Neural cell (in vitro differentiated cells): ENCODE data around the gene SMAD1. TPM values are rescaled to one million over a fixed set of nuclear protein-coding genes. Genes with fewer than 3 reads are reported as not detected.

Experiments
- H2AFZ ChIP-seq: fragments of 200-600, 300-800 bp; sonication (generic), shearing (Covaris generic); 2 replicates; pipeline ENCODE4 v1.6.0; 2014; ENCODE audit warnings: low read depth, mild to moderate bottlenecking, antibody characterized with exemption, low read length, moderate library complexity
- H3F3A ChIP-seq: fragments of 200-600 bp; shearing (Covaris generic); 2 replicates; pipeline ENCODE4 v1.6.1; 2016; ENCODE audit warnings: mild to moderate bottlenecking, moderate library complexity, mixed read lengths, antibody characterized with exemption, low read length; ENCODE audit not compliant: insufficient read depth, poor library complexity, severe bottlenecking
- H3K27ac ChIP-seq: fragments of 200-600, 300-800 bp; sonication (generic), shearing (Covaris generic); 2 replicates; pipeline ENCODE4 v1.5.1; 2014; ENCODE audit warnings: mild to moderate bottlenecking, low read length, moderate library complexity
- H3K27me3 ChIP-seq: fragments of 300-800, 200-600 bp; sonication (generic), shearing (Covaris generic); 2 replicates; pipeline ENCODE4 v1.6.0; 2014; ENCODE audit warnings: mild to moderate bottlenecking, low read depth, low read length, moderate library complexity; ENCODE audit not compliant: insufficient read depth
- H3K36me3 ChIP-seq: fragments of 300-800, 200-600 bp; sonication (generic), shearing (Covaris generic); 2 replicates; pipeline ENCODE4 v1.5.1; 2014; ENCODE audit warnings: mild to moderate bottlenecking, antibody characterized with exemption, low read length, moderate library complexity; ENCODE audit not compliant: insufficient read depth
- H3K4me2 ChIP-seq: fragments of 300-800, 200-600 bp; sonication (generic), shearing (Covaris generic); 2 replicates; pipeline ENCODE4 v1.6.0; 2014; ENCODE audit warnings: mild to moderate bottlenecking, low read length
- H3K4me3 ChIP-seq: fragments of 300-800, 200-600 bp; sonication (generic), shearing (Covaris generic); 2 replicates; pipeline ENCODE4 v1.5.1; 2014; ENCODE audit warnings: mild to moderate bottlenecking, low read length, moderate library complexity
- H3K79me2 ChIP-seq: fragments of 200-600 bp; shearing (Covaris generic); replicated peaks from 2 replicates; pipeline ENCODE4 v1.6.0; 2014; ENCODE audit warnings: mild to moderate bottlenecking, low read length, moderate library complexity; ENCODE audit not compliant: insufficient read depth
- H3K9ac ChIP-seq: fragments of 300-800, 200-600 bp; sonication (generic), shearing (Covaris generic); 2 replicates; pipeline ENCODE4 v1.6.1; 2016; ENCODE audit warnings: mild to moderate bottlenecking, low read length, mixed read lengths
- H3K9me2 ChIP-seq: fragments of 200-600 bp; shearing (Covaris generic); 2 replicates; pipeline ENCODE4 v1.6.1; 2016; ENCODE audit warnings: mild to moderate bottlenecking, low read length, mixed read lengths; ENCODE audit not compliant: insufficient read depth
- H3K9me3 ChIP-seq: fragments of 200-600, 300-800 bp; sonication (generic), shearing (Covaris generic); 2 replicates; pipeline ENCODE4 v1.6.1; 2016; ENCODE audit warnings: mild to moderate bottlenecking, mixed run types, low read length, moderate library complexity, mixed read lengths
- H4K20me1 ChIP-seq: fragments of 200-600 bp; shearing (Covaris generic); 2 replicates; pipeline ENCODE4 v1.6.1; 2016; ENCODE audit warnings: mild to moderate bottlenecking, mixed run types; ENCODE audit not compliant: insufficient read depth
- EP300 ChIP-seq: fragments of 450-650 bp; conservative IDR thresholded peaks from 2 replicates; pipeline ENCODE4 v1.6.1; 2014; ENCODE audit warnings: antibody characterized with exemption, mild to moderate bottlenecking, moderate library complexity; ENCODE audit not compliant: poor library complexity, severe bottlenecking
- EZH2 ChIP-seq: fragments of 200-600, 300-800 bp; shearing (Covaris generic), sonication (generic); IDR thresholded peaks from 2 replicates; pipeline ENCODE4 v1.6.1; 2014; ENCODE audit warnings: antibody characterized with exemption, low read length, borderline replicate concordance, mild to moderate bottlenecking; ENCODE audit not compliant: insufficient read depth, poor library complexity, severe bottlenecking
- MXI1 ChIP-seq: fragments of 450-650 bp; conservative IDR thresholded peaks from 2 replicates; pipeline ENCODE4 v1.6.1; 2014; ENCODE audit warnings: antibody characterized with exemption, mild to moderate bottlenecking; ENCODE audit not compliant: poor library complexity, severe bottlenecking
- POLR2AphosphoS5 ChIP-seq: IDR thresholded peaks from 2 replicates; pipeline ENCODE4 v1.6.1; 2012
- RAD21 ChIP-seq: fragments of 450-650 bp; conservative IDR thresholded peaks from 2 replicates; pipeline ENCODE4 v1.6.1; 2014; ENCODE audit warnings: antibody characterized with exemption, mild to moderate bottlenecking, moderate library complexity
- SMC3 ChIP-seq: fragments of 450-650 bp; conservative IDR thresholded peaks from 2 replicates; pipeline ENCODE4 v1.6.1; 2014; ENCODE audit warnings: antibody characterized with exemption, mild to moderate bottlenecking, moderate library complexity; ENCODE audit not compliant: poor library complexity
- TAF1 ChIP-seq: IDR thresholded peaks from 2 replicates; pipeline ENCODE4 v1.6.1; 2012; ENCODE audit warnings: low read depth
- polyA plus RNA-seq: library from polyadenylated mRNA; depleted of rRNA; stranded (reverse); fragments of >200 nt; gene quantifications from 2 replicates; pipeline ENCODE4 v1.2.3, GENCODE V29; 2014
- TF ChIP-seq, protein P1 (sequence below): fragments of 450-650 bp; IDR thresholded peaks from 2 replicates; pipeline ENCODE4 v1.5.1; 2014; ENCODE audit warnings: antibody characterized with exemption, mild to moderate bottlenecking, moderate library complexity; ENCODE audit not compliant: poor library complexity, severe bottlenecking
- TF ChIP-seq, protein P2 (sequence below): IDR thresholded peaks from 2 replicates; pipeline ENCODE4 v1.6.1; 2012; ENCODE audit warnings: borderline replicate concordance

Gene SMAD1
- polyA plus RNA-seq, 1 donor from 2014 or later, result 31.7 TPM

DNA sequence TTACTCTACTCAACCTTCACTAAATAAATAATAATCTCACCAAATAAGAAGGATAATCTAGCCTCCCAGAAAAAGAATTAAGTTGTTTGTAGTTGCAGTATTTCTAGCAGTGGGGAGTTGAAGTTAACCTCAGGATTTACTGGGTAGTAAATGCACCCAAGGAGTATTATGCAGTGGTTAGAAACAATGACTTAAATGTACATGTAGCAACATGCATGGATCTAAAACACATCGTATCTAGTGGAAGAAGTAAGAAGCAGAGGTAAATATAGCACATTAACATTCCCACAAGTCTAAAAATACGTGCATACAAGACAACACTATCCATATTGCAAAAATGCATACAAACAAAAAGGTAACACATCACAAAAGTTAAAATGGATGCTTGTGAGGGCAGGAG lies 44.2 kb upstream of the SMAD1 start:
- no peaks in the 10 kb centered on the region for H3K9me2 ChIP-seq
- no peak overlapping the region for H3K4me2 ChIP-seq
- H4K20me1 ChIP-seq, result no peaks in the 10 kb centered on the region
- H3K79me2 ChIP-seq, result no peaks in the 10 kb centered on the region
- no peak overlapping the region for H3K27ac ChIP-seq
- TF ChIP-seq SMC3 (no peak), RAD21 (no peak), POLR2AphosphoS5 (no peak), EP300 (no peak), MXI1 (no peak), EZH2 (no peak), TAF1 (no peak)
- TF ChIP-seq, protein P1, sequence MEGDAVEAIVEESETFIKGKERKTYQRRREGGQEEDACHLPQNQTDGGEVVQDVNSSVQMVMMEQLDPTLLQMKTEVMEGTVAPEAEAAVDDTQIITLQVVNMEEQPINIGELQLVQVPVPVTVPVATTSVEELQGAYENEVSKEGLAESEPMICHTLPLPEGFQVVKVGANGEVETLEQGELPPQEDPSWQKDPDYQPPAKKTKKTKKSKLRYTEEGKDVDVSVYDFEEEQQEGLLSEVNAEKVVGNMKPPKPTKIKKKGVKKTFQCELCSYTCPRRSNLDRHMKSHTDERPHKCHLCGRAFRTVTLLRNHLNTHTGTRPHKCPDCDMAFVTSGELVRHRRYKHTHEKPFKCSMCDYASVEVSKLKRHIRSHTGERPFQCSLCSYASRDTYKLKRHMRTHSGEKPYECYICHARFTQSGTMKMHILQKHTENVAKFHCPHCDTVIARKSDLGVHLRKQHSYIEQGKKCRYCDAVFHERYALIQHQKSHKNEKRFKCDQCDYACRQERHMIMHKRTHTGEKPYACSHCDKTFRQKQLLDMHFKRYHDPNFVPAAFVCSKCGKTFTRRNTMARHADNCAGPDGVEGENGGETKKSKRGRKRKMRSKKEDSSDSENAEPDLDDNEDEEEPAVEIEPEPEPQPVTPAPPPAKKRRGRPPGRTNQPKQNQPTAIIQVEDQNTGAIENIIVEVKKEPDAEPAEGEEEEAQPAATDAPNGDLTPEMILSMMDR, result no peak
- TF ChIP-seq, protein P2, sequence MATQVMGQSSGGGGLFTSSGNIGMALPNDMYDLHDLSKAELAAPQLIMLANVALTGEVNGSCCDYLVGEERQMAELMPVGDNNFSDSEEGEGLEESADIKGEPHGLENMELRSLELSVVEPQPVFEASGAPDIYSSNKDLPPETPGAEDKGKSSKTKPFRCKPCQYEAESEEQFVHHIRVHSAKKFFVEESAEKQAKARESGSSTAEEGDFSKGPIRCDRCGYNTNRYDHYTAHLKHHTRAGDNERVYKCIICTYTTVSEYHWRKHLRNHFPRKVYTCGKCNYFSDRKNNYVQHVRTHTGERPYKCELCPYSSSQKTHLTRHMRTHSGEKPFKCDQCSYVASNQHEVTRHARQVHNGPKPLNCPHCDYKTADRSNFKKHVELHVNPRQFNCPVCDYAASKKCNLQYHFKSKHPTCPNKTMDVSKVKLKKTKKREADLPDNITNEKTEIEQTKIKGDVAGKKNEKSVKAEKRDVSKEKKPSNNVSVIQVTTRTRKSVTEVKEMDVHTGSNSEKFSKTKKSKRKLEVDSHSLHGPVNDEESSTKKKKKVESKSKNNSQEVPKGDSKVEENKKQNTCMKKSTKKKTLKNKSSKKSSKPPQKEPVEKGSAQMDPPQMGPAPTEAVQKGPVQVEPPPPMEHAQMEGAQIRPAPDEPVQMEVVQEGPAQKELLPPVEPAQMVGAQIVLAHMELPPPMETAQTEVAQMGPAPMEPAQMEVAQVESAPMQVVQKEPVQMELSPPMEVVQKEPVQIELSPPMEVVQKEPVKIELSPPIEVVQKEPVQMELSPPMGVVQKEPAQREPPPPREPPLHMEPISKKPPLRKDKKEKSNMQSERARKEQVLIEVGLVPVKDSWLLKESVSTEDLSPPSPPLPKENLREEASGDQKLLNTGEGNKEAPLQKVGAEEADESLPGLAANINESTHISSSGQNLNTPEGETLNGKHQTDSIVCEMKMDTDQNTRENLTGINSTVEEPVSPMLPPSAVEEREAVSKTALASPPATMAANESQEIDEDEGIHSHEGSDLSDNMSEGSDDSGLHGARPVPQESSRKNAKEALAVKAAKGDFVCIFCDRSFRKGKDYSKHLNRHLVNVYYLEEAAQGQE, result no peak
- H3K27me3 ChIP-seq, result no peaks in the 10 kb centered on the region
- H3K4me3 ChIP-seq, result no peak overlapping the region
- no peaks in the 10 kb centered on the region for H3K9me3 ChIP-seq
- no peaks in the 10 kb centered on the region for H3K36me3 ChIP-seq
- H3F3A ChIP-seq, result no peaks in the 10 kb centered on the region
- no peak overlapping the region for H2AFZ ChIP-seq
- no peak overlapping the region for H3K9ac ChIP-seq

DNA sequence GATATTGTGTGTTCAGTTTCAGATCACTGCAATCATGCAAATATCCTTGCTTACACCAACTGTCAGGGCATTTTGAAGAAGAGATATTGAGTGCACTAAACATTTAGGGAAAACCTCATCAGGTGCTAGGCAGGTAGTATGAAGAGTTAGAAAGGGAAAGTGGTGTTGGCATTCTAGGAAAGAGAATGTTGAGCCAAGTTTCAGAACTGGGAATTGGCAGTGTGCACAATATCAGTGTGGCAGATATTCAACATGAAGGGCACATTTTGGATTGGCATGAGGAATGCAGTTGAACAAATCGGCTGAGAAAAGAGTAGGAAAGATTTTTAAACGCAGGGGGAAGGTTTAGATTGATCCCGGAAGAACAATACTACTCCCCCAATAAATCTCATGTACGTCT lies 43.4 kb upstream of the SMAD1 start:
- H3K36me3 ChIP-seq, result no peaks in the 10 kb centered on the region
- no peak overlapping the region for H3K9ac ChIP-seq
- no peaks in the 10 kb centered on the region for H4K20me1 ChIP-seq
- no peaks in the 10 kb centered on the region for H3K9me3 ChIP-seq
- no peak overlapping the region for H3K27ac ChIP-seq
- no peaks in the 10 kb centered on the region for H3F3A ChIP-seq
- H3K4me2 ChIP-seq, result no peak overlapping the region
- H3K27me3 ChIP-seq, result no peaks in the 10 kb centered on the region
- H2AFZ ChIP-seq, result no peak overlapping the region
- no peaks in the 10 kb centered on the region for H3K9me2 ChIP-seq
- H3K4me3 ChIP-seq, result no peak overlapping the region
- TF ChIP-seq SMC3 (no peak), POLR2AphosphoS5 (no peak), EZH2 (no peak), RAD21 (no peak), MXI1 (no peak), EP300 (no peak), TAF1 (no peak)
- TF ChIP-seq, protein P2, result no peak
- TF ChIP-seq, protein P1, result no peak
- H3K79me2 ChIP-seq, result no peaks in the 10 kb centered on the region
